Ureter (tissue), 1 donor: ENCODE data around the gene PPHLN1. TPM values are rescaled to one million over a fixed set of nuclear protein-coding genes. Genes with fewer than 3 reads are reported as not detected.
"Not testable (repeated sequence)": the region's sequence is repeated elsewhere in the genome, so short reads cannot be mapped to it uniquely, and the experiment has no call there.

ENCODE experiments used
- DNase-seq: peaks from one replicate; pipeline ENCODE4 v3.0.0-alpha.2; 2020; ENCODE audit warnings: low spot score
- total RNA-seq: library from RNA; stranded (reverse); gene quantifications from one replicate; pipeline ENCODE4 v1.2.4, GENCODE V29; 2023
- donor health status: DM: yes; HTN: yes; CAD: no.

Gene PPHLN1
- total RNA-seq, 1 donor from 2014 or later = 70.6 TPM

- no peak for DNase-seq
Measured at GRCh38 chr12:42370013-42370412, 44.0 kb downstream of the PPHLN1 start.

GRCh38 chr12:42372154-42372791 is 46.3 kb downstream of the PPHLN1 start:
- no peak for DNase-seq

GRCh38 chr12:42373669-42374068 is 47.7 kb downstream of the PPHLN1 start:
- no peak for DNase-seq

- no peak for DNase-seq
Measured at GRCh38 chr12:42380733-42381132, 54.8 kb downstream of the PPHLN1 start.

GRCh38 chr12:42382013-42382696 is 56.2 kb downstream of the PPHLN1 start:
- no peak for DNase-seq

GRCh38 chr12:42385326-42385841 is 59.4 kb downstream of the PPHLN1 start:
- DNase-seq = no peak

- DNase-seq = no peak
Measured at GRCh38 chr12:42386308-42386707, 60.3 kb downstream of the PPHLN1 start.

- not testable (repeated sequence) for DNase-seq
Measured at GRCh38 chr12:42388086-42388485, 62.1 kb downstream of the PPHLN1 start.

- DNase-seq = no peak
Measured at GRCh38 chr12:42394429-42394828, 68.5 kb downstream of the PPHLN1 start.

GRCh38 chr12:42396473-42397259 is 70.7 kb downstream of the PPHLN1 start:
- no peak for DNase-seq

GRCh38 chr12:42402821-42403411 is 76.9 kb downstream of the PPHLN1 start:
- DNase-seq = no peak

- no peak for DNase-seq
Measured at GRCh38 chr12:42407306-42407705, 81.3 kb downstream of the PPHLN1 start.

- DNase-seq = no peak
Measured at GRCh38 chr12:42409471-42409870, 83.5 kb downstream of the PPHLN1 start.

- no peak for DNase-seq
Measured at GRCh38 chr12:42410340-42410739, 84.4 kb downstream of the PPHLN1 start.

- DNase-seq = no peak
Measured at GRCh38 chr12:42420395-42420794, 94.4 kb downstream of the PPHLN1 start.

- DNase-seq = no peak
Measured at GRCh38 chr12:42421844-42422779, 96.1 kb downstream of the PPHLN1 start.

- DNase-seq = no peak
Measured at GRCh38 chr12:42422785-42423184, 96.8 kb downstream of the PPHLN1 start.

- DNase-seq = no peak
Measured at GRCh38 chr12:42426746-42427145, 100.8 kb downstream of the PPHLN1 start.

GRCh38 chr12:42428850-42429249 is 102.9 kb downstream of the PPHLN1 start:
- DNase-seq = no peak

- DNase-seq = no peak
Measured at GRCh38 chr12:42432517-42433140, 106.7 kb downstream of the PPHLN1 start.

GRCh38 chr12:42440608-42441007 is 114.6 kb downstream of the PPHLN1 start:
- no peak for DNase-seq
